Daoy (cell line): Measurements from ENCODE around the gene AP1G2. TPM values are rescaled to one million over a fixed set of nuclear protein-coding genes. Genes with fewer than 3 reads are reported as not detected.
"Not testable (repeated sequence)": the region's sequence is repeated elsewhere in the genome, so short reads cannot be mapped to it uniquely, and the experiment has no call there.

ENCODE experiments used
- DNase-seq: peaks from one replicate; pipeline ENCODE4 v3.0.0-alpha.2; 2015; ENCODE audit warnings: low read depth
- total RNA-seq: library from RNA; depleted of rRNA; stranded (reverse); fragments of >200 nt; shearing (Covaris generic); gene quantifications from 2 replicates; pipeline ENCODE4 v1.2.3, GENCODE V29; 2014; rRNA removed

Gene AP1G2
- 10.2 and 47.7 TPM in 2 replicates for total RNA-seq

- DNase-seq: peak; percentile 89
Observed at GRCh38 chr14:23567186-23568020, at the start of gene AP1G2. Gene AP1G2 (minus strand): TSS chr14:23567791. CDS start chr14:23567314, 477 bp downstream.

DNA sequence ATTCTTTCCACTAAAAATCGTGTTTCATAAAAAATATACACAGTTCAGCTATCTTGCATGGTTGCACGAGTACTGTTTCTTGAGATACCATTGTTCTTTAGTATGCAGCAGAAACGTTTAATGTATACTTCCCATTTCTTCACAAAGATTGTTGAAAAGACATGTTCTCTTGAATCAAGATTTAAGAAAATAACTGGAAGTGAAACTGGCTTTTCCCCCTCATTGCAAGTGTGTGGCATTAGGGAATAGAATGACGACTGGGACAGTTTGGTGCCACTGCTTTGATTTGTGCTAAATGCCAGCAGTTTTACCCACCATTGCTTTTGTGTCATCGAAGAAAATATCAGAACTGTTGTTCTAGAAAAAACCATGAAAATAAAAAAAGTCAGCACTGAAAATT, 48.3 kb upstream of the AP1G2 start:
- DNase-seq: no peak

GRCh38 chr14:23614395-23614828, 46.8 kb upstream of the AP1G2 start:
- no peak for DNase-seq

DNA sequence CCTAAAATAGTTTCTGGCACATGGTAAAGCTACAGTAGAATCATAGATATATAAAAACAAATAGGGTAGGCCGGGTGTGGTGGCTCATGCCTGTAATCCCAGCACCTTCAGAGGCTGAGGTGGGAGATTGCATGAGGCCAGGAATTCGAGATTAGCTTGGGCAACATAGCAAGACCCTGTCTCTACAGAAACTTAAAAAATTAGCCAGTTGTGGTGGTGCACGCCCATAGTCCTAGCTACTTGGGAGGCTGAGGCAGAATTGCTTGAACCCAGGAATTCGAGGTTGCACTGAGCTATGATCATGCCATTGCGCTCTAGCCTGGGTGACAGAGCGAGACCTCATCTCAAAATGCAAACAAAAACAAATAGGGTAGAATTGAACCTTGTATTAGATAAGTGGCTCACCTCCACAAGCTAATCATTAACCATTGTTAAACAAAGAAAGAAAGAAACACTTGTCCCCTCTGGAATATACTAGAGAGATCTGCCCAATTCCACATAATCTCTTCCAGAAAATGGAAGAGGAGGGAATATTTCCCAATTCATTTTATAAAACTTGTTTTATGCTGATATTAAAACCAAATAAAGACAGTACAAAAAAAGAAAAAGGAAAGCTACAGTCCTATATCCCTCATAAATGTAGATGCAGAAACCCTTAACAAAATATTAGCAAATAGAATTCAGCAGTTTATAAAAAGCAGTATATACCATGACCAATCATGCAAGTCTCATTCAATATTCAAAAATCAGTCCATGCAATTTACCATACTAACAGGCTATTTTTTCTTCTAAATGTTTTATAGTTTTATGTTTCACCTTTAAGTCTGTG, 45.9 kb upstream of the AP1G2 start:
- no peak for DNase-seq

DNA sequence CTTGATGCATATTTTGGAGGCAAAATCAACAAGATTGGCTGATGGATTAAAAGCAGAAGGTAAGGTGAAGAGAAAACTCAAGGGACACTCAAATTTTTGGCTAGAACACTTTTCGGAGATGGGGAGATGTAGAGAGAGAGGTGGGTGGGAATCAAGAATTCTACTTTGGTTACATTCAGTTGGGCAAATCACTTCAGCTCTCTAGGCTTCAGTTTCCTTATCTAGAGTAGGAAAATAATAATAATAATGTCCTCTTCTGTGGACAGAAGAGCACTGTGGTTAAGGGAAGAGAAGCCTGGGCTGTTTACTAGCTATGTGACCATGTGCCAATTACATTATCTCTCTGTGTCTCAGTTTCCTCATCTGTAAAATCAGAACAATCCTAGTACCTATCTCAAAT, 45.2 kb upstream of the AP1G2 start:
- no peak for DNase-seq

- DNase-seq: no peak
Observed at GRCh38 chr14:23612354-23612732, 44.8 kb upstream of the AP1G2 start.

GRCh38 chr14:23610815-23611289, 43.3 kb upstream of the AP1G2 start:
- DNase-seq: no peak

GRCh38 chr14:23610090-23610814, 42.7 kb upstream of the AP1G2 start:
- DNase-seq: no peak

DNA sequence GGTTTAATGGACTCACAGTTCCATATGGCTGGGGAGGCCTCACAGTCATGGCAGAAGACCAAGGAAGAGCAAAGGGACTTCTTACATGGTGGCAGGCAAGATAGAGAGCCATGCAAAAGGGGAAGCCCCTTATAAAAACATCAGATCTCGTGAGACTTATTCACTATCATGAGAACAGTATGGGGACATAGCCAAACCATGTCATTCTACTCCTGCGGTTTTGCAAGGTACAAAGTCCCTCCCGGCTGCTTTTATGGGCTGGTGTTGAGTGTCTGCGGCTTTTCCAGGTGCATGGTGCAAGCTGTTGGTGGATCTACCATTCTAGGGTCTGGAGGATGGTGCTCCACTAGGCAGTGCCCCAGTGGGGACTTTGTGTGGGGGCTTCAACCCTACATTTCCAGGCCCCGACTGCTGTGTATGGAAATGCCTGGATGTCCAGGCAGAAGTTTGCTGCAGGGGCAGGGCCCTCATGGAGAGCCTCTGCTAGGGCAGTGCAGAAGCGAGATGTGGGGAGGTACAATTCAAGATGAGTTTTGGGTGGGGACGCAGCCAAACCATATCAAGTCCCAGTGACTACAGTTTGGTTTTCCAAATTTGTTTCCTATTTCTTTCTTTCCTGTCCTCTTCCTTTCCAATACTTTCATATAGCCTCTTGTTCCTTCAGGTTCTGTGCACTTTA, 42.0 kb upstream of the AP1G2 start:
- DNase-seq: not testable (repeated sequence)

GRCh38 chr14:23609001-23609400, 41.4 kb upstream of the AP1G2 start:
- no peak for DNase-seq

- no peak for DNase-seq
Observed at GRCh38 chr14:23608454-23608853, 40.9 kb upstream of the AP1G2 start.

DNA sequence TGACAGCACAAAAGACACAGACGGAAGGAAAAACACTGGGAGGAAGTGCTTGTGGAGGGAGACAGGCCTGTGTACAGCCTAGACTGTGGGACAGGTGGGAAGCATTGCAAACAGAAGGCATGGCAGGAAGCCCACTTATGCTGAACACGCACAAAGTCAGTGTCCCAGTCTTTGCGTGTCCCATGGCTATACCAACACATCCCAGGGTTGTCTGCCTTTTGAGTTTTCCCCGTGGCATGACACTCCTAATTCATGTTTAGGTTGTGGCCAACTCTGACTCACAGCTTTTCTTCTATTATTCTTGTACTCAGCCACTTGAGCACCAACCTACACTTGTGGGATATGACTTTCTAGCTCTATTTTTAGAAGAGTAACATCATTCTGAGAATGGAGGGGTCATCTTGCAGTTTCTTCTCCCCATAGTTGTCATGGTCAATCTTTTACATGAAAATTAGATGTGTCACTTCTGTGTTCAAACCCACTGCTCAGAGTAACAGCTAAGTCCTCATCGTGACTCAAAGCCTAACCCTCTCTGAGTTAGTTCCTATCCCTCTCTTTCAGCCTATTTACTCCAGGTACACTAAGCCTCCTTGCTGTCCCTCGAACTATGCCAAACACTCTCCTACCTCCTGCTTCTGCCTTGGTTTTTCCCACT, 38.5 kb upstream of the AP1G2 start:
- DNase-seq: peak; percentile 68

- no peak for DNase-seq
Observed at GRCh38 chr14:23604675-23605170, 37.1 kb upstream of the AP1G2 start.

DNA sequence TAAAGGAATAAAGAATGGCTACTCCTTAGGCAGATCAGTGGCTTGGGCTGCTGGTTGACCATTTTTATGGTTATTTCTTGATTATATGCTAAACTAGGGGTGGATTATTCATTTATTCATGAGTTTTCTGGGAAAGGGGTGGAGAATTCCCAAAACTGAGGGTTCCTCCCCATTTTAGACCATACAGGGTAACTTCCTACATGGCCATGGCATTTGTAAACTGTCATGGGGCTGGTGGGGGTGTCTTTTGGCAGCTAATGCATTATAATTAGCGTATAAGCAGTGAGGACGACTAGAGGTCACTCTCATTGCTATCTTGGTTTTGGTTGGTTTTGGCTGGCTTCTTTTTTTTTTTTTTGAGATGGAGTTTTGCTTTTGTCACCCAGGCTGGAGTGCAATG, 36.6 kb upstream of the AP1G2 start:
- no peak for DNase-seq

DNA sequence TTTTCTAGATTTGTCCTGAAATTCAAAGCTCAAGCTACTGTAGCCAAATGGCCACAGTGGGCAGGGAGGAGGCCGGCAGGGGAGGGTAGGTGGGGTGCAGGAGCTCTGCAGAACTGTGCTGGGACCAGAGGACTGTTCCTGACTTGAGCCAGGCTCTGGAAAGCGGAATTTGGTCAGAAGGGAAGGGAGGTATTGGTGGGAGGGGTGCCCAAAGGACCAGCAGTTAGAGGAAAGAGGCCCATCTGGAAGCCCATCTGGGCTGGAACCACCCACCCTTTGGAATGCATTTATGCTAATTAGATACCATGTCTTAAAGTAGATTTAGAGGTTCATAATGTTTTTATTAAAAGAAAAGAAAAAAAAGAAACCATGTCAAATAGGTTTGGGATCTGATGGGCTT, 35.5 kb upstream of the AP1G2 start:
- DNase-seq: no peak

- no peak for DNase-seq
Observed at GRCh38 chr14:23602181-23603095, 34.8 kb upstream of the AP1G2 start.

- no peak for DNase-seq
Observed at GRCh38 chr14:23601845-23602180, 34.2 kb upstream of the AP1G2 start.

- no peak for DNase-seq
Observed at GRCh38 chr14:23601424-23601823, 33.8 kb upstream of the AP1G2 start.

DNA sequence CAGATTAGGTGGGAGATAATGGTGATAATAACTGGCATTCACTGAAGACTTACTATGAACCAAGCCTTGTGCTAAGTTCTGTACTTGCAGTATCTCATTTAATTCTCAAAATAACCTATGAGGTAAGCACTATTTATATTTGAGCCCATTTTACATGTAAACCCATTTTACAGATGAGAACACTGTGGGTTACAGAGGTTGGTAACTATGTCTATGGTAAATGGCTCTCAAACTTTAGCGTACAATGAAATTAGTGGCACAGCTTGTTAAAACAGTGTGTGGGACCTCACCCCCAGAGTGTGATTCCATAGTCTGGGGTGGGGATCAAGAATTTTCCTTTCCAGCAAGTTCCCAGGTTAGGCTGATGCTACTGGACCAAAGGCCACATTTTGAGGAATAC, 33.2 kb upstream of the AP1G2 start:
- DNase-seq: no peak

DNA sequence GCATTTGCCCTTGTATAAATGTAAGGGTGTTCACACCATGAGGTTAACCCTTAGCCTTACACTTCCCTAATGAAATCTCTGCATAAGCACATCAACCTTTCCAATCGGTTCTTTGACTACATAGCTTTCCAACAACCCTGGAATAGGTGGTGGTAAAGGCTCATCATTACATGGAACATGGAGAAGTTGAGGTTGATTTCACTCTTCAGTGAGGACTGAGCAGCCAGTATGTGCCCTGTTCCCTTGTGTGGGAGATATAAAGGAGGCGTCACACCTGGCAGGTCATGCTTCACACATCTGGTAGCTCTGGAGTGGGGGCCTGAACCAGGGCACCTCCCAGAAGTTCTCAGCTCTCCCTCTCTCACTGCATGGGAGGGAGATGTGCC, 32.7 kb upstream of the AP1G2 start:
- no peak for DNase-seq
